ENCODE data around the gene SRPK2.

SRPK2 gene

GRCh38 chr7:105132335-105132734 lies 256.4 kb downstream of the SRPK2 start:
- no peak for DNase-seq (ENCODE audit: extremely low read depth, low read depth)
- TF ChIP-seq CTCF (IDR thresholded peaks at IDR 0.05; ENCODE audit: low read depth, low read length): no peak

GRCh38 chr7:105131890-105132289 lies 256.8 kb downstream of the SRPK2 start:
- DNase-seq (ENCODE audit: extremely low read depth, low read depth): no peak
- no peak for TF ChIP-seq CTCF (IDR thresholded peaks at IDR 0.05; ENCODE audit: low read depth, low read length)

DNA sequence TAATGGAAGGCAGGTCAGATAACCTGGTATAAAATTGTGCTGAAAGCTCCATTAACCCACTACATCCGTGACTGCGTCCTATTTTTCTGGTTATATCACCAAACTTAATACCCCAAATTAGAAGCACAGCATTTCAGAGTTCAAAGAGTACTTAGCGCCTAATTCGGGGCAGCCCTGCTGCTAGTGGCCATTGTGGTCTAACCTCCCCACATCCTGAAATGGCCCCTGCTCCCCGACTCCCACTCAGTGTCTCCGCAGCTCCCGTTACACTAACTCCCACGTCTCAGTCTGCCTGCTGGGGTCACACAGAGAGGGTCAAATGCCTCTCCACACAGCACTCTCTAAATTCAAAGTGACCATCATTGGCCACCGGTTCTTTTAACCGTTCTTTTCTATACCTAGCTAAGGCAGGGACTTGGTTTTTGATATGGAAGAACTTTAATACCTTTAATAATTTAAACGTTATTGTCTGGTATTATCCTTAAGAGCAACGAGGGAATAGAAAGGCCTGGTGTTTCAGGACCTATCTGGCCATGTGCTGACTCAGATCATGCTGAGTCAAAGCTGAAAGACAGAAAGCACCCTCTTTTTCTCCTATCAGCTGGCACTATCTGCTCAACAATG lies 257.6 kb downstream of the SRPK2 start:
- DNase-seq (ENCODE audit: extremely low read depth, low read depth): no peak
- TF ChIP-seq CTCF (IDR thresholded peaks at IDR 0.05; ENCODE audit: low read depth, low read length): no peak

GRCh38 chr7:105130580-105130979 lies 258.1 kb downstream of the SRPK2 start:
- no peak for DNase-seq (ENCODE audit: extremely low read depth, low read depth)
- no peak for TF ChIP-seq CTCF (IDR thresholded peaks at IDR 0.05; ENCODE audit: low read depth, low read length)

- DNase-seq (ENCODE audit: extremely low read depth, low read depth): no peak
- no peak for TF ChIP-seq CTCF (IDR thresholded peaks at IDR 0.05; ENCODE audit: low read depth, low read length)
Observed at GRCh38 chr7:105130048-105130447, 258.7 kb downstream of the SRPK2 start.

GRCh38 chr7:105127179-105127578 lies 261.5 kb downstream of the SRPK2 start:
- no peak for DNase-seq (ENCODE audit: extremely low read depth, low read depth)
- TF ChIP-seq CTCF (IDR thresholded peaks at IDR 0.05; ENCODE audit: low read depth, low read length): no peak

- no peak for TF ChIP-seq CTCF (IDR thresholded peaks at IDR 0.05; ENCODE audit: low read depth, low read length)
- DNase-seq (ENCODE audit: extremely low read depth, low read depth): no peak
Observed at GRCh38 chr7:105126436-105126975, 262.2 kb downstream of the SRPK2 start.

All from AG09319 (cell line).